Liver (tissue), 9 donors: ENCODE data around the gene PRKCH. TPM values are rescaled to one million over a fixed set of nuclear protein-coding genes. Genes with fewer than 3 reads are reported as not detected.

Experiments used
- DNase-seq: peaks from one replicate; pipeline ENCODE4 v3.0.0-alpha.2; 2017; ENCODE audit warnings: low spot score
- H3K27ac ChIP-seq, 2 donors: one replicate each; pipeline ENCODE4 v1.7.0; 2013; ENCODE audit warnings: inconsistent platforms in 2 of 2, low read length in 2 of 2, control low read depth in 1 of 2, low read depth in 1 of 2, mild to moderate bottlenecking in 1 of 2
- H3K27me3 ChIP-seq, 4 donors: one replicate each; pipeline versions ENCODE4 v1.6.1 to v1.7.0; 2013; ENCODE audit warnings: low read length in 3 of 4, inconsistent platforms in 1 of 4, mild to moderate bottlenecking in 1 of 4, moderate library complexity in 1 of 4; ENCODE audit not compliant: control insufficient read depth in 4 of 4, insufficient read depth in 4 of 4
- H3K36me3 ChIP-seq, 4 donors: one replicate each; pipeline versions ENCODE4 v1.6.1 to v1.7.0; 2013; ENCODE audit warnings: low read length in 3 of 4, mild to moderate bottlenecking in 3 of 4, low read depth in 1 of 4, moderate library complexity in 1 of 4; ENCODE audit not compliant: control insufficient read depth in 4 of 4, insufficient read depth in 3 of 4
- H3K4me1 ChIP-seq, 4 donors: one replicate each; pipeline versions ENCODE4 v1.6.1 to v1.7.0; 2013; ENCODE audit warnings: low read length in 3 of 4, mild to moderate bottlenecking in 3 of 4, moderate library complexity in 1 of 4; ENCODE audit not compliant: control insufficient read depth in 4 of 4, insufficient read depth in 4 of 4
- H3K4me3 ChIP-seq, 3 donors: one replicate each; pipeline versions ENCODE4 v1.6.1 to v1.7.0; 2013; ENCODE audit warnings: low read length in 3 of 3, control low read depth in 1 of 3, low read depth in 1 of 3, mild to moderate bottlenecking in 1 of 3
- H3K9ac ChIP-seq, 2 donors: one replicate each; pipeline ENCODE4 v1.7.0; 2013; ENCODE audit warnings: low read length in 2 of 2, mild to moderate bottlenecking in 2 of 2, moderate library complexity in 2 of 2, control low read depth in 1 of 2, low read depth in 1 of 2
- H3K9me3 ChIP-seq, 4 donors: one replicate each; pipeline versions ENCODE4 v1.6.1 to v1.7.0; 2013; ENCODE audit warnings: low read length in 3 of 4; ENCODE audit not compliant: control insufficient read depth in 4 of 4
- ATF3 ChIP-seq: IDR thresholded peaks from 2 replicates; pipeline ENCODE4 v1.6.1; 2016; ENCODE audit warnings: antibody characterized with exemption
- CTCF ChIP-seq: fragments of 150-350 bp; IDR thresholded peaks from 2 replicates; pipeline ENCODE4 v1.5.1; 2017; ENCODE audit warnings: improper control_type of control experiment, low read depth, low read length; ENCODE audit not compliant: missing input control
- EGR1 ChIP-seq, 2 donors: IDR thresholded peaks; 2 replicates each; pipeline ENCODE4 v1.6.1; 2016 to 2018; ENCODE audit warnings: antibody characterized with exemption in 2 of 2, low read depth in 2 of 2
- FOXA1 ChIP-seq: IDR thresholded peaks from 2 replicates; pipeline ENCODE4 v1.6.1; 2016; ENCODE audit warnings: antibody characterized with exemption
- FOXA2 ChIP-seq: IDR thresholded peaks from 2 replicates; pipeline ENCODE4 v1.6.1; 2016; ENCODE audit warnings: antibody characterized with exemption
- HNF4A ChIP-seq, 2 donors: conservative IDR thresholded peaks; 2 replicates each; pipeline ENCODE4 v1.6.1; 2016; ENCODE audit warnings: antibody characterized with exemption in 2 of 2, mild to moderate bottlenecking in 2 of 2
- HNF4G ChIP-seq: IDR thresholded peaks from 2 replicates; pipeline ENCODE4 v1.6.1; 2016; ENCODE audit warnings: antibody characterized with exemption
- JUND ChIP-seq, 2 donors: IDR thresholded peaks; 2 replicates each; pipeline ENCODE4 v1.6.1; 2016; ENCODE audit warnings: antibody characterized with exemption in 2 of 2
- MAX ChIP-seq: IDR thresholded peaks from 2 replicates; pipeline ENCODE4 v1.6.1; 2016; ENCODE audit warnings: antibody characterized with exemption
- NR2F2 ChIP-seq: IDR thresholded peaks from 2 replicates; pipeline ENCODE4 v1.6.1; 2016; ENCODE audit warnings: antibody characterized with exemption
- RAD21 ChIP-seq, 2 donors: IDR thresholded peaks; 2 replicates each; pipeline ENCODE4 v1.6.1; 2016; ENCODE audit warnings: antibody characterized with exemption in 2 of 2, mild to moderate bottlenecking in 2 of 2
- REST ChIP-seq: IDR thresholded peaks from 2 replicates; pipeline ENCODE4 v1.6.1; 2016; ENCODE audit warnings: antibody characterized with exemption, mild to moderate bottlenecking
- RXRA ChIP-seq, 2 donors: IDR thresholded peaks; 2 replicates each; pipeline ENCODE4 v1.6.1; 2017 to 2018; ENCODE audit warnings: antibody characterized with exemption in 2 of 2, mild to moderate bottlenecking in 1 of 2
- SP1 ChIP-seq: IDR thresholded peaks from 2 replicates; pipeline ENCODE4 v1.6.1; 2018; ENCODE audit warnings: antibody characterized with exemption, mild to moderate bottlenecking
- TAF1 ChIP-seq: conservative IDR thresholded peaks from 2 replicates; pipeline ENCODE4 v1.6.1; 2016; ENCODE audit warnings: antibody characterized with exemption, mild to moderate bottlenecking
- YY1 ChIP-seq: IDR thresholded peaks from 2 replicates; pipeline ENCODE4 v1.6.1; 2016; ENCODE audit warnings: antibody characterized with exemption, mild to moderate bottlenecking
- ZBTB33 ChIP-seq: IDR thresholded peaks from 2 replicates; pipeline ENCODE4 v1.6.1; 2016; ENCODE audit warnings: antibody characterized with exemption
- WGBS: extraction: QIAGEN DNeasy Blood & Tissue Kit; methylation state at CpG from one replicate; pipeline ENCODE4 v1.1.7; 2013; 5-methylcytosine and 5-hydroxymethylcytosine counted together
- polyA plus RNA-seq, 2 donors: library from polyadenylated mRNA; stranded (reverse) in 1 of 2; unstranded in 1 of 2; fragments of 200-250 nt in 1 of 2; fragments of >200 nt in 1 of 2; fragmentation: Nextera tagmentation in 1 of 2; extraction: Ambion mirVana in 1 of 2; gene quantifications; one replicate each; pipeline versions ENCODE4 v1.2.1 to v1.2.3, GENCODE V29; 2013 to 2015
- total RNA-seq, 2 donors: library from RNA; depleted of rRNA; stranded (reverse); fragments of >200 nt; gene quantifications; one replicate each; pipeline ENCODE4 v1.2.3, GENCODE V29; 2014
- donor health status: healthy.
- donor health status: healthy.
- donor health status: healthy.
- donor health status: healthy.
- donor health status: healthy.

Gene PRKCH
- total and polyA plus RNA-seq, 4 donors: 3.9 to 13.7 (median 7.0) TPM

GRCh38 chr14:61482348-61483206 is 161.2 kb downstream of the PRKCH start:
- no peaks in the 10 kb centered on the region for H3K36me3 ChIP-seq
- TF ChIP-seq FOXA1 (no peak), RAD21 (IDR thresholded peaks at IDR 0.05) (no peak), CTCF (no peak), FOXA2 (no peak), YY1 (no peak), RXRA (IDR thresholded peaks at IDR 0.05) (peak in 1 of 2 donors; percentile 25), SP1 (no peak), NR2F2 (no peak)
- peaks cover 0 to 8% (median 5%) of the 10 kb centered on the region in 4 donors for H3K4me1 ChIP-seq
- no peak overlapping the region for H3K4me3 ChIP-seq
- peak overlapping the region; percentile 26 to 33 for H3K27ac ChIP-seq
- H3K27me3 ChIP-seq: no peaks in the 10 kb centered on the region
- DNase-seq: no peak
- no peak overlapping the region for H3K9ac ChIP-seq
- no peaks in the 10 kb centered on the region for H3K9me3 ChIP-seq
- 85% methylated on average over 8 of the region's 8 CpGs for WGBS

- no peak for DNase-seq
- Histone ChIP-seq H3K4me1 (peaks cover 0 to 2% (median 0%) of the 10 kb centered on the region in 4 donors), H3K9me3 (no peaks in the 10 kb centered on the region), H3K27me3 (no peaks in the 10 kb centered on the region), H3K9ac (no peak overlapping the region), H3K36me3 (no peaks in the 10 kb centered on the region), H3K4me3 (no peak overlapping the region), H3K27ac (no peak overlapping the region)
- 77% methylated on average over 7 of the region's 7 CpGs for WGBS
- TF ChIP-seq NR2F2 (no peak), EGR1 (IDR thresholded peaks at IDR 0.05; ENCODE audit: low read depth in 2 of 2) (no peak)
Observed at GRCh38 chr14:61483476-61483875, 162.1 kb downstream of the PRKCH start.

GRCh38 chr14:61484031-61484430 is 162.7 kb downstream of the PRKCH start:
- WGBS: 86% methylated on average over 9 of the region's 9 CpGs
- no peak overlapping the region for H3K9ac ChIP-seq
- H3K36me3 ChIP-seq: no peaks in the 10 kb centered on the region
- H3K27ac ChIP-seq: no peak overlapping the region
- H3K27me3 ChIP-seq: no peaks in the 10 kb centered on the region
- no peaks in the 10 kb centered on the region for H3K9me3 ChIP-seq
- no peak overlapping the region for H3K4me3 ChIP-seq
- H3K4me1 ChIP-seq: peaks cover 0 to 2% (median 0%) of the 10 kb centered on the region in 4 donors
- no peak for DNase-seq
- TF ChIP-seq FOXA2 (no peak), YY1 (no peak), SP1 (no peak), NR2F2 (no peak), EGR1 (IDR thresholded peaks at IDR 0.05; ENCODE audit: low read depth in 2 of 2) (no peak), RXRA (IDR thresholded peaks at IDR 0.05) (no peak), MAX (no peak), HNF4G (no peak), CTCF (no peak), ZBTB33 (no peak), ATF3 (no peak), JUND (IDR thresholded peaks at IDR 0.05) (no peak), TAF1 (no peak), RAD21 (IDR thresholded peaks at IDR 0.05) (no peak), HNF4A (conservative IDR thresholded peaks at IDR 0.05) (no peak), REST (no peak)
